Right atrium auricular region (tissue), 2 donors: ENCODE results near the gene LCAT. TPM values are rescaled to one million over a fixed set of nuclear protein-coding genes. Genes with fewer than 3 reads are reported as not detected.

Experiments
- DNase-seq: peaks from one replicate; pipeline ENCODE4 v3.0.0-alpha.2; 2019; ENCODE audit warnings: low spot score
- H3K27ac ChIP-seq, 2 donors: fragments of 200-600 bp; sonication (generic); 1 replicate in 1 of 2; 2 replicates in 1 of 2; pipeline ENCODE4 v1.5.1; 2016 to 2019
- H3K27me3 ChIP-seq, 2 donors: fragments of 200-600 bp; sonication (generic); one replicate each; pipeline versions ENCODE4 v1.5.1 to v1.6.0; 2017 to 2019
- H3K36me3 ChIP-seq: fragments of 200-600 bp; sonication (generic); one replicate; pipeline ENCODE4 v1.5.1; 2016
- H3K4me1 ChIP-seq, 2 donors: fragments of 200-600 bp; sonication (generic); one replicate each; pipeline versions ENCODE4 v1.5.1 to v1.6.0; 2017 to 2019
- H3K4me3 ChIP-seq, 2 donors: fragments of 200-600 bp; sonication (generic); 1 replicate in 1 of 2; 2 replicates in 1 of 2; pipeline ENCODE4 v1.5.1; 2017 to 2019; ENCODE audit warnings: mild to moderate bottlenecking in 1 of 2, moderate library complexity in 1 of 2
- H3K9me3 ChIP-seq, 2 donors: fragments of 200-600 bp; sonication (generic); one replicate each; pipeline ENCODE4 v1.5.1; 2019
- total RNA-seq, 2 donors: library from RNA; depleted of rRNA; stranded (reverse); fragments of >200 nt; gene quantifications; one replicate each; pipeline ENCODE4 v1.1.0, GENCODE V29; 2016
- TF ChIP-seq, protein P1 (sequence below), 2 donors: fragments of 200-600 bp; sonication (generic); IDR thresholded peaks; one replicate each; pipeline ENCODE4 v1.5.1; 2019; ENCODE audit warnings: antibody characterized with exemption in 2 of 2

LCAT gene
- total RNA-seq, 2 donors from 2014 or later, result 2.9 to 11.8 TPM

DNA sequence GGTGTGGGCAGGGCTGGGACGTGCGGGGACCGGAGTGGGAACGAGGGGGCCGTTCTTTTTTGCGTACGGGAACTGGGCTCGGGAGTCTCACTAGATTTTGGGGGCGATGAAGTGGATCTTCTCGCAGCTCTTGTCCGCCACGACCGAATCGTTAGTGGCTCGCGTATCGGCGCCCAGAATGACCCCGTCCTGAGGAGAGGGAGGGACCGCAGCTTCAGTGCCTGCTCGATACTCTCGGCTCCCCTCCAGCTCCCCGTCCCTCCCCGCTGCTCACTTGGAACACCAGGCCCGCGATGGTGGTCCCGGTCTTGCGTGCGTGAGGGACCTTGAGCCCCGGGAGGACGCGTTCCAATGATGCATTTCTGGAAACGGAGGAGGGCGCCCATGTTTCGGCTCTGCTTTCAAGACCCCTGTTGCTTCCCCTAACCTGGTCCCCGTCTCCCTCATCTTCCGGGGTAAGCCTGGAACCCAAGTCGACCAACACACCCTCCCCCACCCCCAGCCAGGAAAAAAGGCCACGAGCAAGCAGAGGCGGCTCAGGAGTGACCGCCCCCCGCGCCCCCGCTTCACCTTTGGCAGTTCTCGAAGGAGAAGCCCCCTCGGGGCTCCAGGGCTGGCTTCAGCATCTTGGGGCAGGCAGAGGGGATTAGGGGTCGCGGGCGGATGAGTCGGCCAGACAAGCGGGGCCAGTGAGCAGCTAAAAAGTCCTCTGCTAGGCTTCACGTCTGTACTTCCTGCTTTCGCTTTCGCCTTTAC, 7.6 kb downstream of the LCAT start, which contains the start of gene PSMB10:
Gene PSMB10, minus strand, starts transcription at position 727 of the 756 bp plus-strand sequence. Its CDS starts 101 bp downstream, at position 626.
- H3K27ac ChIP-seq, result peak within 1 kb of the TSS; percentile 87 to 88
- peaks cover 0 to 27% of the 10 kb centered on the region in 2 donors for H3K4me1 ChIP-seq
- no peak for DNase-seq
- peaks cover 16% of the 10 kb centered on the region for H3K36me3 ChIP-seq
- TF ChIP-seq, protein P1, sequence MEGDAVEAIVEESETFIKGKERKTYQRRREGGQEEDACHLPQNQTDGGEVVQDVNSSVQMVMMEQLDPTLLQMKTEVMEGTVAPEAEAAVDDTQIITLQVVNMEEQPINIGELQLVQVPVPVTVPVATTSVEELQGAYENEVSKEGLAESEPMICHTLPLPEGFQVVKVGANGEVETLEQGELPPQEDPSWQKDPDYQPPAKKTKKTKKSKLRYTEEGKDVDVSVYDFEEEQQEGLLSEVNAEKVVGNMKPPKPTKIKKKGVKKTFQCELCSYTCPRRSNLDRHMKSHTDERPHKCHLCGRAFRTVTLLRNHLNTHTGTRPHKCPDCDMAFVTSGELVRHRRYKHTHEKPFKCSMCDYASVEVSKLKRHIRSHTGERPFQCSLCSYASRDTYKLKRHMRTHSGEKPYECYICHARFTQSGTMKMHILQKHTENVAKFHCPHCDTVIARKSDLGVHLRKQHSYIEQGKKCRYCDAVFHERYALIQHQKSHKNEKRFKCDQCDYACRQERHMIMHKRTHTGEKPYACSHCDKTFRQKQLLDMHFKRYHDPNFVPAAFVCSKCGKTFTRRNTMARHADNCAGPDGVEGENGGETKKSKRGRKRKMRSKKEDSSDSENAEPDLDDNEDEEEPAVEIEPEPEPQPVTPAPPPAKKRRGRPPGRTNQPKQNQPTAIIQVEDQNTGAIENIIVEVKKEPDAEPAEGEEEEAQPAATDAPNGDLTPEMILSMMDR (IDR thresholded peaks at IDR 0.05), result no peak
- H3K4me3 ChIP-seq, result peak within 1 kb of the TSS; percentile 66 to 81
- H3K27me3 ChIP-seq, result no peaks in the 10 kb centered on the region
- H3K9me3 ChIP-seq, result no peaks in the 10 kb centered on the region

- Histone ChIP-seq H3K27ac (peak overlapping the region; percentile 87 to 88), H3K4me3 (peak overlapping the region; percentile 66 to 81), H3K36me3 (peaks cover 16% of the 10 kb centered on the region), H3K4me1 (peaks cover 0 to 27% of the 10 kb centered on the region in 2 donors), H3K27me3 (no peaks in the 10 kb centered on the region), H3K9me3 (no peaks in the 10 kb centered on the region)
- TF ChIP-seq, protein P1 (IDR thresholded peaks at IDR 0.05), result no peak
- DNase-seq, result peak; percentile 95
These were observed 8.4 kb downstream of the LCAT start for GRCh38 chr16:67935402-67936123.

DNA sequence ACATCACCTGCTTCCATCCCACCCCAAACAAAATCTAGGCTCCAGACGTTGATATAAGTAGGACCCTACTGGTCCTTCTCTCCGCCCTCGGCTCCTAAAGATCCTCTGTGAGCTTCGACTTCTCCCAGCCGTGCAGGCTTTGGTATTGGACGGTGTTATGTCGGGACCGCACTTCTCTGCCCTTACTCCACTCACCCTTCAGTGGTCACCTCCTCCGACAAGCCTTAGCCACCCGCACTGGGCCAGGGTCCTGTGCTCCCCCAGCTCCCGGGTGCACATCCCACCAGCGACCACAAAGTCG, 8.9 kb downstream of the LCAT start:
- DNase-seq, result no peak
- H3K36me3 ChIP-seq, result peaks cover 11% of the 10 kb centered on the region

GRCh38 chr16:67934306-67935100, 9.4 kb downstream of the LCAT start:
- peaks cover 6% of the 10 kb centered on the region for H3K36me3 ChIP-seq

More for the DNA sequence above, 8.9 kb downstream of the LCAT start:
- Histone ChIP-seq H3K27ac (peak overlapping the region; percentile 87 to 88), H3K4me1 (peaks cover 0 to 27% of the 10 kb centered on the region in 2 donors), H3K27me3 (no peaks in the 10 kb centered on the region), H3K9me3 (no peaks in the 10 kb centered on the region), H3K4me3 (peak overlapping the region; percentile 66 to 81)
- TF ChIP-seq, protein P1 (IDR thresholded peaks at IDR 0.05), result no peak

GRCh38 chr16:67933805-67934204, 10.1 kb downstream of the LCAT start:
- Histone ChIP-seq H3K4me1 (peaks cover 0 to 27% of the 10 kb centered on the region in 2 donors), H3K27me3 (no peaks in the 10 kb centered on the region), H3K4me3 (no peak overlapping the region), H3K9me3 (no peaks in the 10 kb centered on the region), H3K27ac (no peak overlapping the region), H3K36me3 (no peaks in the 10 kb centered on the region)
- TF ChIP-seq, protein P1 (IDR thresholded peaks at IDR 0.05), result no peak
- DNase-seq, result no peak

More at GRCh38 chr16:67934306-67935100, 9.4 kb downstream of the LCAT start:
- Histone ChIP-seq H3K9me3 (no peaks in the 10 kb centered on the region), H3K4me1 (peaks cover 0 to 27% of the 10 kb centered on the region in 2 donors), H3K27me3 (no peaks in the 10 kb centered on the region), H3K27ac (peak overlapping the region; percentile 87 to 88), H3K4me3 (peak overlapping the region; percentile 66 to 81)
- TF ChIP-seq, protein P1 (IDR thresholded peaks at IDR 0.05), result no peak
- no peak for DNase-seq
